ENCODE results near the gene LSS. TPM values are rescaled to one million over a fixed set of nuclear protein-coding genes. Genes with fewer than 3 reads are reported as not detected.

The LSS gene
- total RNA-seq, 1 donor from 2014 or later: 108 TPM

- H3K4me3 ChIP-seq: no peak overlapping the region
- no peaks in the 10 kb centered on the region for H3K4me1 ChIP-seq
- intact Hi-C loops (cut with DNase I): no loop called here
- peaks cover 67% of the 10 kb centered on the region for H3K36me3 ChIP-seq
- peak; percentile 53 for DNase-seq
- TF ChIP-seq CTCF (IDR thresholded peaks at IDR 0.05): no peak
- no peak overlapping the region for H3K27ac ChIP-seq
- no peak for ATAC-seq
- no peaks in the 10 kb centered on the region for H3K9me3 ChIP-seq
- no peaks in the 10 kb centered on the region for H3K27me3 ChIP-seq
Measured at GRCh38 chr21:46216132-46216747, 12.3 kb downstream of the LSS start.

- no peak for TF ChIP-seq CTCF (IDR thresholded peaks at IDR 0.05)
- ATAC-seq (no peak), DNase-seq (peak; percentile 61)
- H3K4me3 ChIP-seq: no peak overlapping the region
- no peak overlapping the region for H3K27ac ChIP-seq
- H3K36me3 ChIP-seq: peaks cover 69% of the 10 kb centered on the region
- intact Hi-C loops (cut with DNase I): no loop called here
- no peaks in the 10 kb centered on the region for H3K27me3 ChIP-seq
- no peaks in the 10 kb centered on the region for H3K9me3 ChIP-seq
- no peaks in the 10 kb centered on the region for H3K4me1 ChIP-seq
Measured at GRCh38 chr21:46215436-46216131, 13.0 kb downstream of the LSS start.

- peaks cover 64% of the 10 kb centered on the region for H3K36me3 ChIP-seq
- no peak overlapping the region for H3K27ac ChIP-seq
- no peak for TF ChIP-seq CTCF (IDR thresholded peaks at IDR 0.05)
- DNase-seq (peak; percentile 53), ATAC-seq (no peak)
- no peaks in the 10 kb centered on the region for H3K4me1 ChIP-seq
- intact Hi-C loops (cut with DNase I): no loop called here
- H3K9me3 ChIP-seq: no peaks in the 10 kb centered on the region
- H3K4me3 ChIP-seq: no peak overlapping the region
- H3K27me3 ChIP-seq: no peaks in the 10 kb centered on the region
Measured at GRCh38 chr21:46214478-46215340, 13.9 kb downstream of the LSS start.

- intact Hi-C loops (cut with DNase I): no loop called here
- Histone ChIP-seq H3K36me3 (peaks cover 68% of the 10 kb centered on the region), H3K9me3 (no peaks in the 10 kb centered on the region), H3K27ac (no peak overlapping the region), H3K4me3 (no peak overlapping the region), H3K4me1 (no peaks in the 10 kb centered on the region), H3K27me3 (no peaks in the 10 kb centered on the region)
- DNase-seq (peak; percentile 50), ATAC-seq (no peak)
- TF ChIP-seq CTCF (IDR thresholded peaks at IDR 0.05): no peak
Measured at GRCh38 chr21:46213620-46214286, 14.8 kb downstream of the LSS start.

- Histone ChIP-seq H3K36me3 (peaks cover 76% of the 10 kb centered on the region), H3K27me3 (no peaks in the 10 kb centered on the region), H3K27ac (no peak overlapping the region), H3K9me3 (no peaks in the 10 kb centered on the region), H3K4me3 (no peak overlapping the region), H3K4me1 (no peaks in the 10 kb centered on the region)
- intact Hi-C loops (cut with DNase I): no loop called here
- TF ChIP-seq CTCF (IDR thresholded peaks at IDR 0.05): no peak
- DNase-seq (peak; percentile 50), ATAC-seq (no peak)
Measured at GRCh38 chr21:46212721-46213484, 15.7 kb downstream of the LSS start.

Data from upper lobe of right lung (tissue), 1 donor.